OCI-LY7 (cell line): Measurements from ENCODE around the gene TMEM151A. TPM values are rescaled to one million over a fixed set of nuclear protein-coding genes. Genes with fewer than 3 reads are reported as not detected.

Experiments used
- BruUV-seq: library from RNA; stranded (reverse); fragments of 400-500 nt; replicated peaks from 2 replicates; lab custom pipeline; 2021; lab: Mats Ljungman, UMichigan
- CTCF ChIA-PET: fragments of 300-600 bp; sonication (Branson Sonifier 250); formaldehyde crosslinking; loops from one replicate; lab custom pipeline; 2022; ENCODE audit warnings: antibody characterized with exemption; ENCODE audit not compliant: unreplicated experiment; lab: Charles Lee
- POLR2A ChIA-PET: fragments of 300-600 bp; sonication (Branson Sonifier 250); formaldehyde crosslinking; loops from one replicate; lab custom pipeline; 2022; ENCODE audit warnings: antibody characterized with exemption; lab: Charles Lee
- DNase-seq: peaks from one replicate; pipeline ENCODE4 v3.0.0-alpha.2; 2015; ENCODE audit warnings: low spot score
- H2AFZ ChIP-seq: fragments of 200-600 bp; sonication (generic), shearing (Covaris generic); 2 replicates; pipeline ENCODE4 v1.6.1; 2014; ENCODE audit warnings: mild to moderate bottlenecking, antibody characterized with exemption, low read length, moderate library complexity
- H3K27ac ChIP-seq: fragments of 200-600 bp; sonication (generic); 2 replicates; pipeline ENCODE4 v1.5.1; 2014; ENCODE audit warnings: mixed run types, low read depth, mild to moderate bottlenecking, moderate library complexity, low read length, inconsistent platforms; ENCODE audit not compliant: poor library complexity, severe bottlenecking
- H3K36me3 ChIP-seq: fragments of 200-600 bp; sonication (generic); 2 replicates; pipeline ENCODE4 v1.6.1; 2014; ENCODE audit warnings: mild to moderate bottlenecking, antibody characterized with exemption, low read length, moderate library complexity, mixed read lengths; ENCODE audit not compliant: insufficient read depth
- H3K4me1 ChIP-seq: fragments of 200-600 bp; sonication (generic); 2 replicates; pipeline ENCODE4 v1.5.1; 2014; ENCODE audit warnings: mild to moderate bottlenecking, low read length; ENCODE audit not compliant: insufficient read depth, poor library complexity, severe bottlenecking
- H3K4me2 ChIP-seq: fragments of 200-600 bp; sonication (generic); 2 replicates; pipeline ENCODE4 v1.6.1; 2014; ENCODE audit warnings: mild to moderate bottlenecking, low read length
- H3K4me3 ChIP-seq: fragments of 200-600 bp; sonication (generic); 2 replicates; pipeline ENCODE4 v1.5.1; 2014; ENCODE audit warnings: mild to moderate bottlenecking, low read depth, low read length; ENCODE audit not compliant: poor library complexity, severe bottlenecking
- H3K79me2 ChIP-seq: fragments of 200-600 bp; sonication (generic); 2 replicates; pipeline ENCODE4 v1.6.1; 2016; ENCODE audit warnings: low read depth, mild to moderate bottlenecking, low read length, moderate library complexity, mixed read lengths; ENCODE audit not compliant: insufficient read depth
- H3K9me2 ChIP-seq: fragments of 200-600 bp; sonication (generic); 2 replicates; pipeline ENCODE4 v1.6.1; 2016; ENCODE audit warnings: mild to moderate bottlenecking, low read length, mixed read lengths; ENCODE audit not compliant: insufficient read depth
- H3K9me3 ChIP-seq: fragments of 200-600 bp; sonication (generic); 2 replicates; pipeline ENCODE4 v1.6.1; 2014; ENCODE audit warnings: mild to moderate bottlenecking, mixed run types, low read length, mixed read lengths
- H4K20me1 ChIP-seq: fragments of 200-600 bp; sonication (generic); 2 replicates; pipeline ENCODE4 v1.6.1; 2014; ENCODE audit warnings: mild to moderate bottlenecking, antibody characterized with exemption, low read length, moderate library complexity, mixed read lengths; ENCODE audit not compliant: insufficient read depth
- CTCF ChIP-seq: fragments of 200-600 bp; sonication (generic); conservative IDR thresholded peaks from 2 replicates; pipeline ENCODE4 v1.5.1; 2014; ENCODE audit warnings: mild to moderate bottlenecking, antibody characterized with exemption, low read length, moderate library complexity, mixed read lengths
- EZH2phosphoT487 ChIP-seq: fragments of 200-600 bp; sonication (generic); IDR thresholded peaks from 2 replicates; pipeline ENCODE4 v1.6.1; 2018; ENCODE audit warnings: low read depth, borderline replicate concordance, mild to moderate bottlenecking, mixed run types, antibody characterized with exemption, low read length, moderate library complexity, mixed read lengths
- intact Hi-C: fragments of 100-400 bp; cut with micrococcal nuclease; formaldehyde crosslinking; loops from one replicate; pipeline ENCODE4 v1.10.0; 2022; ENCODE audit not compliant: unreplicated experiment
- total RNA-seq, 2 experiments: library from RNA; depleted of rRNA in 1 of 2; stranded (reverse); fragments of >200 nt in 1 of 2; shearing (Covaris generic) in 1 of 2; gene quantifications; 2 replicates each; pipeline ENCODE4 v1.2.3, GENCODE V29; 2014 to 2022

TMEM151A gene
- total RNA-seq, 2 experiments from 2014 or later, result not detected

DNA sequence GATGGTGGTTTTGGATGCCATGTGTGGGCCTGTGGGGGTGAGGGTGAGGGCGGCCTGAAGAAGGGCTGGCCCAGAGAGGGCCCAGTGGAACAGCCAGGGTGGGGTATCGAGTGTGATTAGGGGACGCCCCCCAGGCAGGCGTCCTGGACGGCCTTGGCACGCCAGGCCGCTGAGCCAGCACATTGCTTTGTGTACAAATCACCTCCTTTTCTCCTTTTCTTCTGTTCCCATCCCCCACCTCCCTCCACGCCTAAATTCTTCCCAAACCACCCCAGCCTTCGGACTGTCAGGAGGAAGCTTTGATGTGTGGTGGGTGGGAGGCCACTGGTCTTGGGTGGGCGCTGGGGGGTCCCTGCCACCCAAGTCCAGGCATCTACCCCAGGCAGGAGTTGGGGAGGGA, 33.0 kb downstream of the TMEM151A start:
- ChIA-PET CTCF (no interaction called here), POLR2A (no interaction called here)
- no peaks in the 10 kb centered on the region for H3K9me2 ChIP-seq
- no peaks in the 10 kb centered on the region for H4K20me1 ChIP-seq
- no peak overlapping the region for H2AFZ ChIP-seq
- no peak overlapping the region for H3K4me2 ChIP-seq
- no TSS peak for BruUV-seq
- no peak overlapping the region for H3K27ac ChIP-seq
- no peak overlapping the region for H3K4me3 ChIP-seq
- peaks cover 46% of the 10 kb centered on the region for H3K4me1 ChIP-seq
- no peak for DNase-seq
- no peaks in the 10 kb centered on the region for H3K36me3 ChIP-seq
- no peaks in the 10 kb centered on the region for H3K9me3 ChIP-seq
- intact Hi-C loops, result no loop called here
- H3K79me2 ChIP-seq, result no peaks in the 10 kb centered on the region
- no peak for TF ChIP-seq CTCF
- no peak for TF ChIP-seq EZH2phosphoT487

- no peaks in the 10 kb centered on the region for H3K9me3 ChIP-seq
- intact Hi-C loops, result no loop called here
- H3K4me3 ChIP-seq, result no peak overlapping the region
- peak overlapping the region; percentile 43; the same call in 1 of the 2 replicates for H2AFZ ChIP-seq
- DNase-seq, result peak; percentile 72
- peaks cover 46% of the 10 kb centered on the region for H3K4me1 ChIP-seq
- POLR2A ChIA-PET, result interaction anchor here (0.6 kb wide), 1 partner anchor 55 kb away, joined by 3 read pairs; no protein-coding TSS in a partner anchor
- CTCF ChIA-PET, result no interaction called here
- no TSS peak for BruUV-seq
- H3K4me2 ChIP-seq, result peak overlapping the region; percentile 66; the same call in 1 of the 2 replicates
- no peak for TF ChIP-seq CTCF
- no peak for TF ChIP-seq EZH2phosphoT487
- H4K20me1 ChIP-seq, result no peaks in the 10 kb centered on the region
- no peaks in the 10 kb centered on the region for H3K36me3 ChIP-seq
- H3K79me2 ChIP-seq, result no peaks in the 10 kb centered on the region
- H3K27ac ChIP-seq, result peak overlapping the region; percentile 53
- no peaks in the 10 kb centered on the region for H3K9me2 ChIP-seq
Observed at GRCh38 chr11:66325263-66325671, 33.6 kb downstream of the TMEM151A start.
